GM21423 (cell line): ENCODE results near the gene S100Z.
"Not testable (repeated sequence)": the region's sequence is repeated elsewhere in the genome, so short reads cannot be mapped to it uniquely, and the experiment has no call there.

Experiments used
- ATAC-seq: cut with Tn5 transposase; IDR thresholded peaks from one replicate; pipeline ENCODE4 v1.9.1; 2021; ENCODE audit warnings: mild to moderate bottlenecking, moderate library complexity; ENCODE audit not compliant: unreplicated experiment

Gene S100Z

GRCh38 chr5:76945238-76945637 is 95.4 kb downstream of the S100Z start:
- ATAC-seq, result not testable (repeated sequence)

GRCh38 chr5:76946090-76946489 is 96.3 kb downstream of the S100Z start:
- ATAC-seq, result no peak

DNA sequence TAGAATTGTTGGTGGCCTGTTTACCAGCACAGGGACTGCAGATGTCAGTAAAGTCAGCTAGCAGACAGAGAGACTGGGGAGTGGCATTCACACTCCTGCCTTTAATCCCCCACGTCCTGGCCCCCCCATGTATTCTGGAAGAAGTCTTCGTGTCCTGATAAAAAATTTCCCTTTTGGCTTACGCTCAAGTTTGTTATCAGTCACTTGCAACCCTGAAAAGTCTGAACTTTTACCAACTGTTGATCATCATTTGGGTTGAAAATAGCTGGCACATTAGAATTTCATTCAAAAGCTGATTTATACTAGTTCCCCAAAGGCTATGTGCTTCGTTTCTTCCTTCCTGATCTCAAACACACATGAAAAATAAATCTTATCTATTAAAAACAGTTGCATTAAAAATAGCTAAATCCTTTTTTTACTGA is 97.3 kb downstream of the S100Z start:
- no peak for ATAC-seq

- ATAC-seq, result no peak
Measured at GRCh38 chr5:76952795-76953536, 103.2 kb downstream of the S100Z start, which contains the start of gene CRHBP. Gene CRHBP (plus strand): TSS chr5:76953045. CDS start chr5:76953135, 90 bp downstream.

DNA sequence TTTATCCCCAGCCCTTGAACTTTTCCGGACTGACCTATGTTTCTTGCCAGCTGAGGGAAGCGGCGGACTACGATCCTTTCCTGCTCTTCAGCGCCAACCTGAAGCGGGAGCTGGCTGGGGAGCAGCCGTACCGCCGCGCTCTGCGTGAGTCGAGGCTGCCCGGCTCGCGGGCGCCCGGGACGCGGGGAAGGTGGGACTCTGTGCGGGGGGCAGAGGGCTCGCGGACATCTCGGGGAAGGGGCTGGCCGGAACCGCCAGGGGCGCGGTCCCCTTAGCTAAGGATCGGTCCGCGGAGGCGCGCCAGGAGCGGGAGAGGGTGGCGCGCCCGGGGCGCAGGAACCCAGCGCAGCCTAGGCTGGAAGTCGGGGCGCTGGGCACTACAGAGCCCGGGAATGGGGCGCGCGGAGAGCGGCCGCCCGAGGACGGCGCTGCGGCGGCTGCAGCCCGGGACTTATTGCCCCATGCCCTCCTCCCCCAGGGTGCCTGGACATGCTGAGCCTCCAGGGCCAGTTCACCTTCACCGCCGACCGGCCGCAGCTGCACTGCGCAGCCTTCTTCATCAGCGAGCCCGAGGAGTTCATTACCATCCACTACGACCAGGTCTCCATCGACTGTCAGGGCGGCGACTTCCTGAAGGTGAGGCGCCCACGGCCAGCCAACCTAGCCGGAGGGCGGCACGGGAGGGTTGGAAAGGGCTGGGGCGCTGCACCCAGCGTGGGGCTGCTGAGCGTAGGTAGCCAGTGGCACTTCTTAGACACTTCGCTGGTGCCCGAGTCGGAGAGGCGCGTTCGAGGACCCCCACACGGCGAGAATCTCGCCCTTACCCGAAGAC is 104.0 kb downstream of the S100Z start:
- ATAC-seq, result no peak

DNA sequence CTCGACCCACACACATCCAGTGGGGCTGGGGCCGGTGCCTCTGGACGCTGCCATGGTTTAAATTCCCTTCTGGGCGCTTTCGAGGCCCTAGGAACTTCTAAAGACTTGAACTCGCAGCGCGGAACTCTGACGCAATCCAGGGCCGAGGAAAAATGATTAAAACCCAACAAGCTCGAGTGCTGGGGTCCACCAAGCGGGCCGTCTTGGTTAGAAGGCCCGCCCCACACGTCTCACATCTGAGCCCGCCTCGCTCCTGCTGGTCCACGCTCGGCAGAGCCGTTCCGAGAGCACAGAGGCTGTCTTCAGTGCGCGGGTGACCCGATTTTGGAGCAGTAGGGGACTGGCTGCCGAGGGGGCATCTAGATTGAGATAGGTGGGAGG is 104.6 kb downstream of the S100Z start:
- ATAC-seq, result no peak

DNA sequence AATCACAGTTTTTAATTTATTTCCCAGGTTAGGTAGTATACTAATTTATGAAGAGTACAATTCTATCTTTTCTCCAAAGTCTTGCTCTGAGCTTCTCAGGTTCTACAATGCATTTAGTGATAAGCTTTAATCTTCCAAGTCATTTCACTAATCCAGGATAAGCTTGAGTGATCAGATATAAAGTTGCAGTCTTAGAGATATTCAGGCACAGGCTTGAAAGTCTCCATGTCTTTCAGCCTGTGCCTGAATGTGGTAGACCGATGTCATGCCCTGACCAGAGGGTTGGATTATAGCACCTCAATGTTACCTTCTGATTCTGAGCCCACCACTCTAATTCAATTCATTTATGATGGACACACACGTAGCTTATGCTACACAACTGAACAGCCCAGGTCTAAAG is 106.2 kb downstream of the S100Z start:
- ATAC-seq, result no peak

DNA sequence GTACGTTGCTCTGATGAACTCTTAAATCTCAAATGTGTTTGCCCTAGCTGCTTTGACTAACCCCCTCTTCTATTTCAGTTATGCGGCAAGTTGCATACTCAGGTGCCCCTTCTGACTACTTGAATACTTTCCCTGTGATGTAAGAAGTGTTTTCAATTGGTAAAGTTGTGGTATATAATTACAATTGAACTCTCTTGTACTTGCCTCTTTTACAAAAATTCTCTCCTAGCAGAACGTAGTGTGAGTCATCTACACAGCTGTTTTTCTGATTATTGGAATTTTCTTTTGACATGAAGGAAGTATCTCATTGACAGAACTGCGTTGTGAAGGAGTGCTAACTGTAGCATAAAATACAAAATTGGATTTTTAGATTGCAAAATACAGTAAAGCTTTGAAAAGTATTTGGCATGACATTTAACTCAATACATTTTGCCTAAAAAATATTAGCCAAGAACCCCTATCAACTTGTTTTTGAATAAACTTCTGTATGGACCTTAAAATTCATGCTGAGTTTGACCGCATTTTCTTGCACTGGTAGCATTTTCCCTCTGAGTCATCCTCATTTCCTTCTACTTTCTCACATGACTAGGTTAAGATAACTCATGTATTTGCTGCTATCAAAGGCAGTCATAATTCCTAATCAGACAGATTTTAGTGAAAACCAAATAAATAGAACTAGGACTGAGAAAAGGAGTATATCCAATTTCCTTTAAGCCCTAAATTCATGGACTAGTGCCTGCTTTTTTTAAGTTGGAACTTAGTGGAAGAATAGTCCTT is 109.4 kb downstream of the S100Z start:
- no peak for ATAC-seq

GRCh38 chr5:76960004-76960625 is 110.3 kb downstream of the S100Z start:
- peak; percentile 69 for ATAC-seq

GRCh38 chr5:76964060-76964459 is 114.2 kb downstream of the S100Z start:
- ATAC-seq, result no peak
